ENCODE measurements around the gene RAB23. TPM values are rescaled to one million over a fixed set of nuclear protein-coding genes. Genes with fewer than 3 reads are reported as not detected.

RAB23 gene
- total and polyA plus RNA-seq, 2 experiments from 2014 or later = 20.2 to 37.2 TPM

DNA sequence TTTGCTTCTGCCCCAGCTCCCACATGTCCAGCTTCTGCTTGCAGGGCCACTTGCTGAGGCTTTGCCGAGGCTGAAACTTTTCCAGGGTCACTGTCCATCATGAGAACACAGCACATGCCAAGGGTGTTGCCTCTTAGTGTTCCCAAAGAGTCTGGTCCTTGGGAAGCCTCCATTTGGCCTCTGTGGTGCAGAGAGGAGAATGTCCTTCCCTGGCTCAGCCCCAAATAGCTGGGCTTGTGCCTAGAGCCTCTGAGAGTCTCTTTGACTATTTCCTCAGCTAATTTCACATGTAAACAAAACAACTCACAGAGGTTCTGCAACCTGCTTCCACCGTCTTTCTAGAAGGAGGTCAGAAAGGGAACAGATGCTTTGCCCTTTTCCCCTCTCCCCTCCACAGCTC, 40.4 kb upstream of the RAB23 start:
- H3K27me3 ChIP-seq = no peaks in the 10 kb centered on the region
- H3K9me3 ChIP-seq (ENCODE audit: low read depth) = no peaks in the 10 kb centered on the region
- 77% methylated on average over 2 of the region's 2 CpGs for WGBS (ENCODE audit: low lambda C conversion rate, missing lambda C conversion rate)
- no peaks in the 10 kb centered on the region for H3K36me3 ChIP-seq (replicated peaks; ENCODE audit: insufficient read depth, low read depth)
- H3K4me2 ChIP-seq = no peak overlapping the region
- H3K9me2 ChIP-seq (replicated peaks; ENCODE audit: insufficient read depth) = no peaks in the 10 kb centered on the region
- H4K20me1 ChIP-seq (ENCODE audit: insufficient read depth, poor library complexity, severe bottlenecking) = no peaks in the 10 kb centered on the region
- H3K4me3 ChIP-seq = no peak overlapping the region
- TF ChIP-seq EZH2 (IDR thresholded peaks at IDR 0.05; ENCODE audit: borderline replicate concordance) (no peak), EZH2phosphoT487 (IDR thresholded peaks at IDR 0.05; ENCODE audit: low read depth, severe bottlenecking, unreplicated experiment) (no peak)
- TF ChIP-seq, protein P1, sequence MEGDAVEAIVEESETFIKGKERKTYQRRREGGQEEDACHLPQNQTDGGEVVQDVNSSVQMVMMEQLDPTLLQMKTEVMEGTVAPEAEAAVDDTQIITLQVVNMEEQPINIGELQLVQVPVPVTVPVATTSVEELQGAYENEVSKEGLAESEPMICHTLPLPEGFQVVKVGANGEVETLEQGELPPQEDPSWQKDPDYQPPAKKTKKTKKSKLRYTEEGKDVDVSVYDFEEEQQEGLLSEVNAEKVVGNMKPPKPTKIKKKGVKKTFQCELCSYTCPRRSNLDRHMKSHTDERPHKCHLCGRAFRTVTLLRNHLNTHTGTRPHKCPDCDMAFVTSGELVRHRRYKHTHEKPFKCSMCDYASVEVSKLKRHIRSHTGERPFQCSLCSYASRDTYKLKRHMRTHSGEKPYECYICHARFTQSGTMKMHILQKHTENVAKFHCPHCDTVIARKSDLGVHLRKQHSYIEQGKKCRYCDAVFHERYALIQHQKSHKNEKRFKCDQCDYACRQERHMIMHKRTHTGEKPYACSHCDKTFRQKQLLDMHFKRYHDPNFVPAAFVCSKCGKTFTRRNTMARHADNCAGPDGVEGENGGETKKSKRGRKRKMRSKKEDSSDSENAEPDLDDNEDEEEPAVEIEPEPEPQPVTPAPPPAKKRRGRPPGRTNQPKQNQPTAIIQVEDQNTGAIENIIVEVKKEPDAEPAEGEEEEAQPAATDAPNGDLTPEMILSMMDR (IDR thresholded peaks at IDR 0.05; ENCODE audit: poor library complexity) = no peak
- H3K79me2 ChIP-seq = no peaks in the 10 kb centered on the region
- DNase-seq (ENCODE audit: low spot score) = no peak
- H3K4me1 ChIP-seq (ENCODE audit: insufficient read depth) = peaks cover 3% of the 10 kb centered on the region
- peak overlapping the region; percentile 25 for H3K27ac ChIP-seq
- no peak overlapping the region for H2AFZ ChIP-seq

DNA sequence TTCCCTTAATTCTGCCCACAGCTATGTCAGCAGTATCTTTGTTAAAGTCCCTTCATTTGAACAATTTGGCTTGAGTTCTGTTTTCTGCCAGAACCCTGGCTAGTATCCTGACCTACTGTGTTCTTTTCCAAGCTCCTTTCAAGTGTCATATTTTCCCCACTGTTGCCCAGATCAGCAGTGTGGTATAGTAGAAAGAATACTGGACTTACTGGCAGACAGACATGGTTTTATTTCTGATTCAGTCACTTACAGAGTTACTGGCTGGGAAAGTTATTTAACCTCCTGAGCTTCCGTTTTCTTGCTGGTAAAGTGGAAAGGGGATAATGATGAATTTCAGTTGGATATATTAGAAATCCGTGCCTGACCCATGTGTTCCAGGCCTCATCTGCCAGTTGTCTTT, 39.8 kb upstream of the RAB23 start:
- WGBS (ENCODE audit: low lambda C conversion rate, missing lambda C conversion rate) = 90% methylated on average over 2 of the region's 2 CpGs
- Histone ChIP-seq H3K4me3 (no peak overlapping the region), H3K4me1 (ENCODE audit: insufficient read depth) (peaks cover 3% of the 10 kb centered on the region), H3K27me3 (no peaks in the 10 kb centered on the region), H3K4me2 (no peak overlapping the region), H4K20me1 (ENCODE audit: insufficient read depth, poor library complexity, severe bottlenecking) (no peaks in the 10 kb centered on the region), H3K79me2 (no peaks in the 10 kb centered on the region), H2AFZ (no peak overlapping the region), H3K36me3 (replicated peaks; ENCODE audit: insufficient read depth, low read depth) (no peaks in the 10 kb centered on the region), H3K27ac (no peak overlapping the region), H3K9me2 (replicated peaks; ENCODE audit: insufficient read depth) (no peaks in the 10 kb centered on the region), H3K9me3 (ENCODE audit: low read depth) (no peaks in the 10 kb centered on the region)
- no peak for DNase-seq (ENCODE audit: low spot score)
- TF ChIP-seq, protein P1 (IDR thresholded peaks at IDR 0.05; ENCODE audit: poor library complexity) = no peak
- TF ChIP-seq EZH2phosphoT487 (IDR thresholded peaks at IDR 0.05; ENCODE audit: low read depth, severe bottlenecking, unreplicated experiment) = no peak
- no peak for TF ChIP-seq EZH2 (IDR thresholded peaks at IDR 0.05; ENCODE audit: borderline replicate concordance)

DNA sequence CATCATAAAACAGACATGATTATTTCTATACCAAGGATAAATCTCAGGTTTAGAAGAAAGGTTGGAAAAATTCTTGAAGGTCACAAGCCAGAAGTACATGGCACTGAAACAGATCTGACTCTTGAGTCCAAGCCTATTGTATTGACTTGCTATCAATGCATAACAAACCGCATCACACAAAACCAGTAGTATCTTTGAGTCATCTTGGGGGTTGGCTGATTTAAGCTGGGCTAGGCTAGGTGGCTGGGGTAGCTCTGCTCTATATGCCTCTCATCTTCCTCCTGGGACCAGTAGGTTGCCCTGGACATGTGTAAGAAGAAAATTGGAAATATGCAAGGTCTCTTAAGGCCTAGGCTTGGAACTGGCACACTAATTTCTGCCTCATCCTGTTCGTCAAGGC, 37.0 kb upstream of the RAB23 start:
- Histone ChIP-seq H3K9me3 (ENCODE audit: low read depth) (no peaks in the 10 kb centered on the region), H3K79me2 (no peaks in the 10 kb centered on the region), H3K36me3 (replicated peaks; ENCODE audit: insufficient read depth, low read depth) (no peaks in the 10 kb centered on the region), H2AFZ (no peak overlapping the region), H4K20me1 (ENCODE audit: insufficient read depth, poor library complexity, severe bottlenecking) (no peaks in the 10 kb centered on the region), H3K4me2 (no peak overlapping the region), H3K27ac (no peak overlapping the region), H3K4me1 (ENCODE audit: insufficient read depth) (peaks cover 2% of the 10 kb centered on the region), H3K4me3 (no peak overlapping the region), H3K9me2 (replicated peaks; ENCODE audit: insufficient read depth) (no peaks in the 10 kb centered on the region), H3K27me3 (no peaks in the 10 kb centered on the region)
- TF ChIP-seq EZH2phosphoT487 (IDR thresholded peaks at IDR 0.05; ENCODE audit: low read depth, severe bottlenecking, unreplicated experiment) = no peak
- TF ChIP-seq, protein P1 (IDR thresholded peaks at IDR 0.05; ENCODE audit: poor library complexity) = no peak
- TF ChIP-seq EZH2 (IDR thresholded peaks at IDR 0.05; ENCODE audit: borderline replicate concordance) = no peak
- no peak for DNase-seq (ENCODE audit: low spot score)
- WGBS (ENCODE audit: low lambda C conversion rate, missing lambda C conversion rate) = 90% methylated on average over 2 of the region's 2 CpGs
